Astrocyte (in vitro differentiated cells and primary cell): ENCODE results near the gene CACNA1D.

Source experiments
- CTCF ChIP-seq: IDR thresholded peaks from 2 replicates; pipeline ENCODE4 v1.5.1; 2011; ENCODE audit warnings: low read depth, mild to moderate bottlenecking, inconsistent platforms, low read length, moderate library complexity; ENCODE audit not compliant: insufficient read depth
- EZH2 ChIP-seq: IDR thresholded peaks from 2 replicates; pipeline ENCODE4 v1.6.1; 2012; ENCODE audit warnings: mild to moderate bottlenecking, low read length, inconsistent platforms; ENCODE audit not compliant: insufficient read depth

- TF ChIP-seq CTCF (no peak), EZH2 (no peak)
Measured at GRCh38 chr3:53725387-53725995, 231.1 kb downstream of the CACNA1D start.
